ENCODE measurements around the gene LCN15. TPM values are rescaled to one million over a fixed set of nuclear protein-coding genes. Genes with fewer than 3 reads are reported as not detected.

The LCN15 gene
- total RNA-seq, 1 experiment from 2014 or later: not detected

DNA sequence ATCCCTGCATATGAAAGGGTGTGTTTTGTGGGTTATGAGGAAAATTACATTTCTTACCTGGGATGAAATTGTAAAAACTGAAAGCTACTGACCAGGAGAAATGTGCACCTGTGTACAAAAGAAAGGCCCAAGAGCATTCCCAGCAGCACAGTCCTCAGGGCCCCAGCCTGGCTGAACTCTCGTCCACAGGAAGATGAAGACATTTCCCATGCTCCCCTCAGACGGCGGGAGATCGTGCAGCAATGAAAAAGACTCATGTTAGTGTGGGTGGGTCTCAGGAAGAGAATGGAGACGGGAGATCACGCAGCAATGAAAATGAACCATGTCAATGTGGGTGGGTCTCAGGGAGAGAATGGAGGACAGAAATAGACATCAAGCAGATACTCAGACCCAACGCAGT is 12.6 kb upstream of the LCN15 start:
- Histone ChIP-seq H4K8ac (replicated peaks; ENCODE audit: insufficient read length, low read depth, low read length) (no peak overlapping the region), H3K79me1 (ENCODE audit: insufficient read depth, low read depth, low read length, poor library complexity, severe bottlenecking) (no peaks in the 10 kb centered on the region), H3K9me3 (ENCODE audit: control insufficient read depth, low read depth, low read length) (no peaks in the 10 kb centered on the region), H3K27ac (ENCODE audit: insufficient read length, low read depth, low read length) (no peak overlapping the region), H4K91ac (ENCODE audit: insufficient read length, low read depth, low read length) (no peak overlapping the region), H3K4ac (ENCODE audit: low read depth, low read length) (no peak overlapping the region), H3K23me2 (ENCODE audit: insufficient read length, low read depth, low read length, poor library complexity, severe bottlenecking) (no peaks in the 10 kb centered on the region), H2BK120ac (ENCODE audit: low read depth, low read length, poor library complexity, severe bottlenecking) (no peak overlapping the region), H3K14ac (ENCODE audit: insufficient read depth, low read length) (no peak overlapping the region), H3K4me1 (ENCODE audit: insufficient read depth, low read length) (no peaks in the 10 kb centered on the region), H2BK5ac (ENCODE audit: insufficient read length, low read length) (no peak overlapping the region), H2BK15ac (ENCODE audit: low read depth, low read length) (no peak overlapping the region), H3T11ph (ENCODE audit: low read length) (no peak overlapping the region), H3K56ac (ENCODE audit: insufficient read length, low read depth, low read length) (no peak overlapping the region), H3K23ac (ENCODE audit: insufficient read length, low read depth, low read length) (no peak overlapping the region), H2BK20ac (ENCODE audit: low read depth, low read length, poor library complexity, severe bottlenecking) (no peak overlapping the region), H3K4me2 (ENCODE audit: insufficient read depth, insufficient read length, low read length) (no peak overlapping the region), H3K18ac (ENCODE audit: insufficient read length, low read depth, low read length) (no peak overlapping the region), H3K9ac (ENCODE audit: extremely low read depth, insufficient read length, low read length) (no peak overlapping the region), H2BK12ac (ENCODE audit: insufficient read length, low read depth, low read length) (no peak overlapping the region), H4K20me1 (ENCODE audit: control insufficient read depth, insufficient read depth, insufficient read length) (no peaks in the 10 kb centered on the region), H2AK5ac (ENCODE audit: insufficient read length, low read length) (no peak overlapping the region), H2AFZ (ENCODE audit: low read length) (no peak overlapping the region), H3K79me2 (ENCODE audit: insufficient read depth, low read length) (no peaks in the 10 kb centered on the region), H3K27me3 (ENCODE audit: insufficient read depth, low read length) (no peaks in the 10 kb centered on the region; the same call in 1 of the 2 replicates), H4K5ac (ENCODE audit: insufficient read length, low read depth, low read length) (no peak overlapping the region)
- TF ChIP-seq, protein P1, sequence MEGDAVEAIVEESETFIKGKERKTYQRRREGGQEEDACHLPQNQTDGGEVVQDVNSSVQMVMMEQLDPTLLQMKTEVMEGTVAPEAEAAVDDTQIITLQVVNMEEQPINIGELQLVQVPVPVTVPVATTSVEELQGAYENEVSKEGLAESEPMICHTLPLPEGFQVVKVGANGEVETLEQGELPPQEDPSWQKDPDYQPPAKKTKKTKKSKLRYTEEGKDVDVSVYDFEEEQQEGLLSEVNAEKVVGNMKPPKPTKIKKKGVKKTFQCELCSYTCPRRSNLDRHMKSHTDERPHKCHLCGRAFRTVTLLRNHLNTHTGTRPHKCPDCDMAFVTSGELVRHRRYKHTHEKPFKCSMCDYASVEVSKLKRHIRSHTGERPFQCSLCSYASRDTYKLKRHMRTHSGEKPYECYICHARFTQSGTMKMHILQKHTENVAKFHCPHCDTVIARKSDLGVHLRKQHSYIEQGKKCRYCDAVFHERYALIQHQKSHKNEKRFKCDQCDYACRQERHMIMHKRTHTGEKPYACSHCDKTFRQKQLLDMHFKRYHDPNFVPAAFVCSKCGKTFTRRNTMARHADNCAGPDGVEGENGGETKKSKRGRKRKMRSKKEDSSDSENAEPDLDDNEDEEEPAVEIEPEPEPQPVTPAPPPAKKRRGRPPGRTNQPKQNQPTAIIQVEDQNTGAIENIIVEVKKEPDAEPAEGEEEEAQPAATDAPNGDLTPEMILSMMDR (conservative IDR thresholded peaks at IDR 0.05): no peak
- Mint-ChIP-seq H3K36me3 (ENCODE audit: insufficient read depth in 1 of 3, low read depth in 3 of 3) (peaks cover 7 to 11% (median 11%) of the 10 kb centered on the region in 3 experiments), H3K27ac (no peak overlapping the region), H3K27me3 (ENCODE audit: low read depth) (peaks cover 62% of the 10 kb centered on the region), H3K4me3 (no peak overlapping the region), H3K4me1 (peaks cover 0 to 3% of the 10 kb centered on the region in 2 experiments; a peak in 3 of 4 replicates), H3K9me3 (peaks cover 24 to 26% of the 10 kb centered on the region in 2 experiments)
- WGBS (ENCODE audit: extremely low coverage, insufficient read length, low lambda C conversion rate): no CpG with 5 or more reads among the region's 7 CpGs
- DNase-seq: no peak
